HepG2 (cell line): ENCODE results near the gene PA2G4. TPM values are rescaled to one million over a fixed set of nuclear protein-coding genes. Genes with fewer than 3 reads are reported as not detected.
A peak's percentile ranks its signal among the peaks of the same experiment; 100 is the strongest.

ENCODE experiments used
- CBX2 ChIP-seq, 2 experiments: fragments of 200-600 bp in 1 of 2; sonication (generic); formaldehyde crosslinking in 1 of 2; IDR thresholded peaks; 2 replicates each; pipeline versions ENCODE4 v1.7.0 to v1.8.1; 2018 to 2022; ENCODE audit warnings: low read depth in 2 of 2, low read length in 1 of 2, mild to moderate bottlenecking in 1 of 2, missing genetic modification reagents in 1 of 2
- DDIT3 ChIP-seq: sonication (generic); formaldehyde crosslinking; IDR thresholded peaks from 2 replicates; pipeline ENCODE4 v1.4.0; 2020; ENCODE audit warnings: mild to moderate bottlenecking, missing genetic modification reagents
- FOXP4 ChIP-seq: sonication (generic); formaldehyde crosslinking; IDR thresholded peaks from 2 replicates; pipeline ENCODE4 v1.4.0; 2020; ENCODE audit warnings: missing genetic modification reagents
- GATA4 ChIP-seq: sonication (generic); IDR thresholded peaks from 2 replicates; pipeline ENCODE4 v1.6.1; 2016; ENCODE audit warnings: antibody characterized with exemption, low read depth, borderline replicate concordance
- HMGA1 ChIP-seq: sonication (generic); formaldehyde crosslinking; conservative IDR thresholded peaks from 2 replicates; pipeline ENCODE4 v1.4.0; 2020; ENCODE audit warnings: missing genetic modification reagents
- IKZF4 ChIP-seq: sonication (generic); formaldehyde crosslinking; IDR thresholded peaks from 2 replicates; pipeline ENCODE4 v1.5.1; 2020; ENCODE audit warnings: borderline replicate concordance, mild to moderate bottlenecking, low read depth, missing genetic modification reagents; ENCODE audit errors: not compliant biosample characterization
- SALL1 ChIP-seq: sonication (generic); formaldehyde crosslinking; IDR thresholded peaks from 2 replicates; pipeline ENCODE4 v1.8.0; 2022; ENCODE audit warnings: mild to moderate bottlenecking, missing genetic modification reagents
- TEF ChIP-seq: sonication (generic); formaldehyde crosslinking; IDR thresholded peaks from 2 replicates; pipeline ENCODE4 v1.5.0; 2020; ENCODE audit warnings: missing genetic modification reagents
- ZC3H13 ChIP-seq: sonication (generic); formaldehyde crosslinking; IDR thresholded peaks from 2 replicates; pipeline ENCODE4 v1.8.1; 2023; ENCODE audit warnings: mild to moderate bottlenecking, missing genetic modification reagents, moderate library complexity
- ZFP36L2 ChIP-seq: sonication (generic); formaldehyde crosslinking; IDR thresholded peaks from 2 replicates; pipeline ENCODE4 v1.4.0; 2020; ENCODE audit warnings: missing genetic modification reagents
- ZNF639 ChIP-seq: conservative IDR thresholded peaks from 2 replicates; pipeline ENCODE4 v1.6.1; 2018; ENCODE audit warnings: missing genetic modification reagents
- ZSCAN22 ChIP-seq: sonication (generic); formaldehyde crosslinking; IDR thresholded peaks from 2 replicates; pipeline ENCODE4 v1.4.0; 2020; ENCODE audit warnings: mild to moderate bottlenecking, missing genetic modification reagents
- polyA plus RNA-seq, 8 experiments: library from polyadenylated mRNA; depleted of rRNA in 3 of 8; stranded (reverse) in 7 of 8; unstranded in 1 of 8; fragments of >200 nt; fragmentation: Illumina TruSeq in 4 of 8; extraction: Trizol in 4 of 8; gene quantifications; 2 replicates each; pipeline versions ENCODE4 v1.2.1 to v1.2.3, GENCODE V29; 2011 to 2016; ENCODE audit warnings: low read depth in 4 of 8, missing spikeins in 1 of 8, mixed read lengths in 1 of 8; ENCODE audit not compliant: insufficient read depth in 1 of 8
- total RNA-seq, 5 experiments: library from RNA; depleted of rRNA; stranded (reverse); fragments of >200 nt; fragmentation: Illumina TruSeq; extraction: Trizol; gene quantifications; 2 replicates each; pipeline ENCODE4 v1.2.3, GENCODE V29; 2016; ENCODE audit warnings: low read depth in 1 of 5
- TF ChIP-seq, protein P1 (sequence below): sonication (generic); formaldehyde crosslinking; IDR thresholded peaks from 2 replicates; pipeline ENCODE4 v1.9.0; 2022; ENCODE audit warnings: missing genetic modification reagents, mild to moderate bottlenecking, borderline replicate concordance
- TF ChIP-seq, protein P2 (sequence below): sonication (generic); formaldehyde crosslinking; IDR thresholded peaks from 2 replicates; pipeline ENCODE4 v1.8.0; 2022; ENCODE audit warnings: mild to moderate bottlenecking, missing genetic modification reagents, moderate library complexity
- TF ChIP-seq, protein P3 (sequence below): sonication (generic); formaldehyde crosslinking; IDR thresholded peaks from 2 replicates; pipeline ENCODE4 v1.8.1; 2022; ENCODE audit warnings: low read depth, mild to moderate bottlenecking, missing genetic modification reagents

PA2G4 gene
- total and polyA plus RNA-seq, 2 of the 13 experiments (the other 11 are each of a cell fraction or from before 2014, with no cell fraction given) = 147 to 240 TPM

GRCh38 chr12:56117778-56118687 lies 13.7 kb downstream of the PA2G4 start, which contains the start of gene ZC3H10 (continued):
- TF ChIP-seq, protein P1, sequence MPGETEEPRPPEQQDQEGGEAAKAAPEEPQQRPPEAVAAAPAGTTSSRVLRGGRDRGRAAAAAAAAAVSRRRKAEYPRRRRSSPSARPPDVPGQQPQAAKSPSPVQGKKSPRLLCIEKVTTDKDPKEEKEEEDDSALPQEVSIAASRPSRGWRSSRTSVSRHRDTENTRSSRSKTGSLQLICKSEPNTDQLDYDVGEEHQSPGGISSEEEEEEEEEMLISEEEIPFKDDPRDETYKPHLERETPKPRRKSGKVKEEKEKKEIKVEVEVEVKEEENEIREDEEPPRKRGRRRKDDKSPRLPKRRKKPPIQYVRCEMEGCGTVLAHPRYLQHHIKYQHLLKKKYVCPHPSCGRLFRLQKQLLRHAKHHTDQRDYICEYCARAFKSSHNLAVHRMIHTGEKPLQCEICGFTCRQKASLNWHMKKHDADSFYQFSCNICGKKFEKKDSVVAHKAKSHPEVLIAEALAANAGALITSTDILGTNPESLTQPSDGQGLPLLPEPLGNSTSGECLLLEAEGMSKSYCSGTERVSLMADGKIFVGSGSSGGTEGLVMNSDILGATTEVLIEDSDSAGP (CRISPR knock-in tag) = peak; percentile 95
- TF ChIP-seq ZFP36L2 (no peak), GATA4 (peak; percentile 41; the same call in 1 of the 2 replicates), SALL1 (CRISPR knock-in tag) (peak; percentile 91), ZNF639 (peak; percentile 98), IKZF4 (CRISPR knock-in tag) (no peak), CBX2 (IDR thresholded peaks at IDR 0.05; ENCODE audit: low read depth, low read length) (no peak), CBX2 (CRISPR knock-in tag; IDR thresholded peaks at IDR 0.05; ENCODE audit: low read depth) (no peak), FOXP4 (peak; percentile 78; the same call in 1 of the 2 replicates), ZSCAN22 (no peak), ZC3H13 (peak; percentile 99), DDIT3 (CRISPR knock-in tag) (no peak), TEF (0 out of 2 replicates have a peak, but pooled peaks have one; percentile 32), HMGA1 (no peak)
- TF ChIP-seq, protein P2, sequence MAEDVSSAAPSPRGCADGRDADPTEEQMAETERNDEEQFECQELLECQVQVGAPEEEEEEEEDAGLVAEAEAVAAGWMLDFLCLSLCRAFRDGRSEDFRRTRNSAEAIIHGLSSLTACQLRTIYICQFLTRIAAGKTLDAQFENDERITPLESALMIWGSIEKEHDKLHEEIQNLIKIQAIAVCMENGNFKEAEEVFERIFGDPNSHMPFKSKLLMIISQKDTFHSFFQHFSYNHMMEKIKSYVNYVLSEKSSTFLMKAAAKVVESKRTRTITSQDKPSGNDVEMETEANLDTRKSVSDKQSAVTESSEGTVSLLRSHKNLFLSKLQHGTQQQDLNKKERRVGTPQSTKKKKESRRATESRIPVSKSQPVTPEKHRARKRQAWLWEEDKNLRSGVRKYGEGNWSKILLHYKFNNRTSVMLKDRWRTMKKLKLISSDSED (CRISPR knock-in tag) = no peak
- TF ChIP-seq, protein P3, sequence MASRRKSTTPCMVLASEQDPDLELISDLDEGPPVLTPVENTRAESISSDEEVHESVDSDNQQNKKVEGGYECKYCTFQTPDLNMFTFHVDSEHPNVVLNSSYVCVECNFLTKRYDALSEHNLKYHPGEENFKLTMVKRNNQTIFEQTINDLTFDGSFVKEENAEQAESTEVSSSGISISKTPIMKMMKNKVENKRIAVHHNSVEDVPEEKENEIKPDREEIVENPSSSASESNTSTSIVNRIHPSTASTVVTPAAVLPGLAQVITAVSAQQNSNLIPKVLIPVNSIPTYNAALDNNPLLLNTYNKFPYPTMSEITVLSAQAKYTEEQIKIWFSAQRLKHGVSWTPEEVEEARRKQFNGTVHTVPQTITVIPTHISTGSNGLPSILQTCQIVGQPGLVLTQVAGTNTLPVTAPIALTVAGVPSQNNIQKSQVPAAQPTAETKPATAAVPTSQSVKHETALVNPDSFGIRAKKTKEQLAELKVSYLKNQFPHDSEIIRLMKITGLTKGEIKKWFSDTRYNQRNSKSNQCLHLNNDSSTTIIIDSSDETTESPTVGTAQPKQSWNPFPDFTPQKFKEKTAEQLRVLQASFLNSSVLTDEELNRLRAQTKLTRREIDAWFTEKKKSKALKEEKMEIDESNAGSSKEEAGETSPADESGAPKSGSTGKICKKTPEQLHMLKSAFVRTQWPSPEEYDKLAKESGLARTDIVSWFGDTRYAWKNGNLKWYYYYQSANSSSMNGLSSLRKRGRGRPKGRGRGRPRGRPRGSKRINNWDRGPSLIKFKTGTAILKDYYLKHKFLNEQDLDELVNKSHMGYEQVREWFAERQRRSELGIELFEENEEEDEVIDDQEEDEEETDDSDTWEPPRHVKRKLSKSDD = peak; percentile 84; the same call in 1 of the 2 replicates
